Spleen (tissue), 7 donors: ENCODE results near the gene FILIP1L.

ENCODE experiments used
- POLR2A ChIP-seq, 3 donors: fragments of 450-650 bp; IDR thresholded peaks; one replicate each; pipeline ENCODE4 v1.5.1; 2017; ENCODE audit warnings: antibody characterized with exemption in 3 of 3, mild to moderate bottlenecking in 1 of 3
- POLR2AphosphoS5 ChIP-seq, 3 donors: sonication (generic); formaldehyde crosslinking; IDR thresholded peaks; one replicate each; pipeline ENCODE4 v1.5.1; 2017; ENCODE audit warnings: antibody characterized with exemption in 3 of 3
- TF ChIP-seq, protein P1 (sequence below), 11 experiments: fragments of 200-600 bp in 7 of 11; fragments of 450-650 bp in 4 of 11; sonication (generic) in 4 of 11; IDR thresholded peaks in 8 of 11; conservative IDR thresholded peaks in 3 of 11; 1 replicate in 7 of 11; 2 replicates in 4 of 11; pipeline versions ENCODE4 v1.4.0 to v1.8.0; 2016 to 2021; ENCODE audit warnings: antibody characterized with exemption in 11 of 11, inconsistent platforms in 4 of 11, mild to moderate bottlenecking in 1 of 11
- donor health status: DM: no; HTN: no; CAD: no; lungs with moderate emphysema.
- donor health status: DM: no; HTN: no; CAD: no.
- donor health status: DM: no; HTN: no; CAD: no.

DNA sequence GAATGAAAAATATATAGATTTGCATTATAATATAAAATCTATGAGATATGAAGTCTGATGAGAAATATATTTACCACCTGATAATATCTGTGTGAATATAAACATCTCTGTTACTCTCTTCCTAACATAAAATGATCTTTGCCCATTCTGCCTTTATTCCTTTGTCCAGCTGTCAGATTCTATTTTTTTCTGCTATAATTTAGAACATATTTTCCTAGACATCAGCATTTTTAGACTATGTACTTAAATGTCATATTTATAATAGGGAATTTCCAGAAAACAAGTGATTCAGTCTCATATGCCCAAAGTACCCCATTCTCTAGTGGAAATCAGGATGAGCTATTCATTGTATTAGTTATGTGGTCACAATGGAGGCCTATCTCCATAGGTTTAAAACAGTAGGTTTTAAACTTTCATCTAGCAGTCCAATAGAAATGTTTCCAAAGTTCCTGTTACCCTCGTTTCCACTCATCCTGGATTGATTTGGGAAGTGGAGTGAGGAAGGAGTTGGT, 83.3 kb downstream of the FILIP1L start:
- TF ChIP-seq, protein P1, sequence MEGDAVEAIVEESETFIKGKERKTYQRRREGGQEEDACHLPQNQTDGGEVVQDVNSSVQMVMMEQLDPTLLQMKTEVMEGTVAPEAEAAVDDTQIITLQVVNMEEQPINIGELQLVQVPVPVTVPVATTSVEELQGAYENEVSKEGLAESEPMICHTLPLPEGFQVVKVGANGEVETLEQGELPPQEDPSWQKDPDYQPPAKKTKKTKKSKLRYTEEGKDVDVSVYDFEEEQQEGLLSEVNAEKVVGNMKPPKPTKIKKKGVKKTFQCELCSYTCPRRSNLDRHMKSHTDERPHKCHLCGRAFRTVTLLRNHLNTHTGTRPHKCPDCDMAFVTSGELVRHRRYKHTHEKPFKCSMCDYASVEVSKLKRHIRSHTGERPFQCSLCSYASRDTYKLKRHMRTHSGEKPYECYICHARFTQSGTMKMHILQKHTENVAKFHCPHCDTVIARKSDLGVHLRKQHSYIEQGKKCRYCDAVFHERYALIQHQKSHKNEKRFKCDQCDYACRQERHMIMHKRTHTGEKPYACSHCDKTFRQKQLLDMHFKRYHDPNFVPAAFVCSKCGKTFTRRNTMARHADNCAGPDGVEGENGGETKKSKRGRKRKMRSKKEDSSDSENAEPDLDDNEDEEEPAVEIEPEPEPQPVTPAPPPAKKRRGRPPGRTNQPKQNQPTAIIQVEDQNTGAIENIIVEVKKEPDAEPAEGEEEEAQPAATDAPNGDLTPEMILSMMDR (IDR thresholded peaks at IDR 0.05 in 8 of 11, conservative IDR thresholded peaks at IDR 0.05 in 3 of 11) = no peak
- TF ChIP-seq POLR2A (IDR thresholded peaks at IDR 0.05) (no peak), POLR2AphosphoS5 (IDR thresholded peaks at IDR 0.05) (no peak)
